ENCODE results near the gene DGKI. TPM values are rescaled to one million over a fixed set of nuclear protein-coding genes. Genes with fewer than 3 reads are reported as not detected.
"Not testable (repeated sequence)": the region's sequence is repeated elsewhere in the genome, so short reads cannot be mapped to it uniquely, and the experiment has no call there.

DGKI gene
- total RNA-seq, 1 donor from 2014 or later: 21.4 TPM

- peaks cover 1% of the 10 kb centered on the region for H3K27me3 Mint-ChIP-seq
- no peak overlapping the region for H3K4me3 Mint-ChIP-seq
Observed at GRCh38 chr7:137469858-137470257, 376.9 kb downstream of the DGKI start.

GRCh38 chr7:137469191-137469811, 377.5 kb downstream of the DGKI start:
- intact Hi-C loops (cut with micrococcal nuclease): no loop called here
- H3K36me3 Mint-ChIP-seq (ENCODE audit: low read depth): no peaks in the 10 kb centered on the region
- H3K4me3 Mint-ChIP-seq: no peak overlapping the region
- H3K27me3 Mint-ChIP-seq: peaks cover 1% of the 10 kb centered on the region
- DNase-seq: no peak
- no peaks in the 10 kb centered on the region for H3K4me1 Mint-ChIP-seq
- no peak overlapping the region for H3K27ac Mint-ChIP-seq
- H3K9me3 Mint-ChIP-seq: no peaks in the 10 kb centered on the region

More at GRCh38 chr7:137469858-137470257, 376.9 kb downstream of the DGKI start:
- Mint-ChIP-seq H3K4me1 (no peaks in the 10 kb centered on the region), H3K9me3 (no peaks in the 10 kb centered on the region), H3K27ac (no peak overlapping the region), H3K36me3 (ENCODE audit: low read depth) (no peaks in the 10 kb centered on the region)
- intact Hi-C loops (cut with micrococcal nuclease): no loop called here
- DNase-seq: no peak

- H3K36me3 Mint-ChIP-seq (ENCODE audit: low read depth): no peaks in the 10 kb centered on the region
Observed at GRCh38 chr7:137462847-137463246, 383.9 kb downstream of the DGKI start.

GRCh38 chr7:137462074-137462715, 384.6 kb downstream of the DGKI start:
- Mint-ChIP-seq H3K9me3 (no peaks in the 10 kb centered on the region), H3K4me3 (no peak overlapping the region), H3K27me3 (peaks cover 1% of the 10 kb centered on the region), H3K4me1 (peaks cover 1% of the 10 kb centered on the region), H3K36me3 (ENCODE audit: low read depth) (no peaks in the 10 kb centered on the region), H3K27ac (no peak overlapping the region)
- intact Hi-C loops (cut with micrococcal nuclease): no loop called here
- no peak for DNase-seq

More at GRCh38 chr7:137462847-137463246, 383.9 kb downstream of the DGKI start:
- no peaks in the 10 kb centered on the region for H3K9me3 Mint-ChIP-seq
- no peak overlapping the region for H3K4me3 Mint-ChIP-seq
- H3K27me3 Mint-ChIP-seq: peaks cover 1% of the 10 kb centered on the region
- H3K27ac Mint-ChIP-seq: no peak overlapping the region
- intact Hi-C loops (cut with micrococcal nuclease): no loop called here
- H3K4me1 Mint-ChIP-seq: peaks cover 1% of the 10 kb centered on the region
- DNase-seq: no peak

- intact Hi-C loops (cut with micrococcal nuclease): loop anchor here (10.0 kb wide), 1 partner anchor 1054 kb away; no protein-coding TSS in a partner anchor
- Mint-ChIP-seq H3K27ac (no peak overlapping the region), H3K4me3 (no peak overlapping the region), H3K36me3 (ENCODE audit: low read depth) (no peaks in the 10 kb centered on the region), H3K27me3 (no peaks in the 10 kb centered on the region), H3K4me1 (peaks cover 1% of the 10 kb centered on the region), H3K9me3 (no peaks in the 10 kb centered on the region)
- no peak for DNase-seq
Observed at GRCh38 chr7:137458399-137458798, 388.4 kb downstream of the DGKI start.

GRCh38 chr7:137454767-137455166, 392.0 kb downstream of the DGKI start:
- H3K4me1 Mint-ChIP-seq: no peaks in the 10 kb centered on the region
- no peak overlapping the region for H3K4me3 Mint-ChIP-seq
- H3K27me3 Mint-ChIP-seq: no peaks in the 10 kb centered on the region
- H3K9me3 Mint-ChIP-seq: no peaks in the 10 kb centered on the region
- intact Hi-C loops (cut with micrococcal nuclease): loop anchor here (5.0 to 10.0 kb wide), 2 partner anchors 1050 to 1652 kb away; no protein-coding TSS in a partner anchor
- H3K27ac Mint-ChIP-seq: no peak overlapping the region
- no peaks in the 10 kb centered on the region for H3K36me3 Mint-ChIP-seq (ENCODE audit: low read depth)
- DNase-seq: no peak

GRCh38 chr7:137454246-137454724, 392.5 kb downstream of the DGKI start:
- Mint-ChIP-seq H3K9me3 (no peaks in the 10 kb centered on the region), H3K4me3 (no peak overlapping the region), H3K27me3 (no peaks in the 10 kb centered on the region), H3K27ac (no peak overlapping the region), H3K36me3 (ENCODE audit: low read depth) (no peaks in the 10 kb centered on the region), H3K4me1 (no peaks in the 10 kb centered on the region)
- intact Hi-C loops (cut with micrococcal nuclease): loop anchor here (5.0 to 10.0 kb wide), 2 partner anchors 1049 to 1652 kb away; no protein-coding TSS in a partner anchor
- DNase-seq: no peak

GRCh38 chr7:137453356-137453755, 393.4 kb downstream of the DGKI start:
- Mint-ChIP-seq H3K27me3 (no peaks in the 10 kb centered on the region), H3K27ac (no peak overlapping the region), H3K36me3 (ENCODE audit: low read depth) (no peaks in the 10 kb centered on the region), H3K4me3 (no peak overlapping the region), H3K4me1 (no peaks in the 10 kb centered on the region), H3K9me3 (no peaks in the 10 kb centered on the region)
- intact Hi-C loops (cut with micrococcal nuclease): loop anchor here (5.0 to 10.0 kb wide), 2 partner anchors 1049 to 1651 kb away; no protein-coding TSS in a partner anchor
- DNase-seq: no peak

- no peak for DNase-seq
- Mint-ChIP-seq H3K27ac (no peak overlapping the region), H3K36me3 (ENCODE audit: low read depth) (no peaks in the 10 kb centered on the region), H3K27me3 (no peaks in the 10 kb centered on the region), H3K4me1 (no peaks in the 10 kb centered on the region), H3K9me3 (no peaks in the 10 kb centered on the region), H3K4me3 (no peak overlapping the region)
- intact Hi-C loops (cut with micrococcal nuclease): no loop called here
Observed at GRCh38 chr7:137449016-137449415, 397.8 kb downstream of the DGKI start.

- H3K4me3 Mint-ChIP-seq; H3K4me1 Mint-ChIP-seq; H3K9me3 Mint-ChIP-seq; H3K36me3 Mint-ChIP-seq (ENCODE audit: low read depth); H3K27me3 Mint-ChIP-seq; DNase-seq; intact Hi-C loops (cut with micrococcal nuclease); H3K27ac Mint-ChIP-seq: not testable (repeated sequence)
Observed at GRCh38 chr7:137448572-137448971, 398.2 kb downstream of the DGKI start.

GRCh38 chr7:137446025-137446424, 400.7 kb downstream of the DGKI start:
- no peak overlapping the region for H3K27ac Mint-ChIP-seq
- no peaks in the 10 kb centered on the region for H3K9me3 Mint-ChIP-seq
- H3K36me3 Mint-ChIP-seq (ENCODE audit: low read depth): no peaks in the 10 kb centered on the region
- no peaks in the 10 kb centered on the region for H3K4me1 Mint-ChIP-seq
- H3K27me3 Mint-ChIP-seq: no peaks in the 10 kb centered on the region
- no peak overlapping the region for H3K4me3 Mint-ChIP-seq
- intact Hi-C loops (cut with micrococcal nuclease): no loop called here
- no peak for DNase-seq

- Mint-ChIP-seq H3K4me1 (no peaks in the 10 kb centered on the region), H3K9me3 (no peaks in the 10 kb centered on the region), H3K4me3 (no peak overlapping the region), H3K27ac (no peak overlapping the region), H3K27me3 (no peaks in the 10 kb centered on the region), H3K36me3 (ENCODE audit: low read depth) (no peaks in the 10 kb centered on the region)
- intact Hi-C loops (cut with micrococcal nuclease): no loop called here
- DNase-seq: no peak
Observed at GRCh38 chr7:137445268-137445667, 401.5 kb downstream of the DGKI start.

GRCh38 chr7:137443616-137444015, 403.2 kb downstream of the DGKI start:
- no peaks in the 10 kb centered on the region for H3K4me1 Mint-ChIP-seq
- intact Hi-C loops (cut with micrococcal nuclease): no loop called here
- DNase-seq: no peak
- no peaks in the 10 kb centered on the region for H3K27me3 Mint-ChIP-seq
- no peak overlapping the region for H3K27ac Mint-ChIP-seq
- no peaks in the 10 kb centered on the region for H3K36me3 Mint-ChIP-seq (ENCODE audit: low read depth)
- H3K9me3 Mint-ChIP-seq: no peaks in the 10 kb centered on the region
- no peak overlapping the region for H3K4me3 Mint-ChIP-seq

- no peak overlapping the region for H3K4me3 Mint-ChIP-seq
- H3K4me1 Mint-ChIP-seq: no peaks in the 10 kb centered on the region
- H3K36me3 Mint-ChIP-seq (ENCODE audit: low read depth): no peaks in the 10 kb centered on the region
- intact Hi-C loops (cut with micrococcal nuclease): no loop called here
- no peak for DNase-seq
- no peaks in the 10 kb centered on the region for H3K9me3 Mint-ChIP-seq
- no peak overlapping the region for H3K27ac Mint-ChIP-seq
- no peaks in the 10 kb centered on the region for H3K27me3 Mint-ChIP-seq
Observed at GRCh38 chr7:137441451-137441850, 405.3 kb downstream of the DGKI start.

All from activated CD4-positive, alpha-beta T cell treated with anti-CD3 and anti-CD28 coated beads, Interleukin-2, amount 10 ng/mL, durations not matched to agents 24 days and 14 days (primary cell).